PC-9 (cell line): ENCODE measurements around the gene MS4A6A.

ENCODE experiments used
- EZH2 ChIP-seq: fragments of 200-600 bp; sonication (generic); IDR thresholded peaks from 2 replicates; pipeline ENCODE4 v1.8.0; 2017; ENCODE audit warnings: antibody characterized with exemption, low read depth
- TF ChIP-seq, protein P1 (sequence below): fragments of 200-600 bp; sonication (generic); conservative IDR thresholded peaks from 2 replicates; pipeline ENCODE4 v1.6.1; 2017; ENCODE audit warnings: mixed run types, antibody characterized with exemption, mild to moderate bottlenecking, moderate library complexity

DNA sequence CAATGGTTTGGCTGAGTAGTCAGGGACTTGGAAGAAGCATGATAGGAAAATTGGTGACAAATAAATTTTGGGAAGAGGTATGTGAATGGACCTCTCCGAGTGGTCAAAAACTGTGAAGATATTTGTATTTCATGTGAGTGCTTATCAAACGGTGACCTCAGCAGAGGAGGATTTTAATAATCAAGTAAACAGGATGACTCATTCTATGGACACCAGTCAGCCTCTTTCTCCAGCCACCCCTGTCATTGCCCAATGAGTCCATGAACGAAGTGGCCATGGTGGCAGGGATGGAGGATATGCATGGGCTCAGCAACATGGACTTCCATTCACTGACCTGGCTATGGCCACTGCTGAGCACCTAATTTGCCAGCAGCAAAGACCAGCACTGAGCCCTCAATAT is 38.8 kb upstream of the MS4A6A start:
- no peak for TF ChIP-seq EZH2
- TF ChIP-seq, protein P1, sequence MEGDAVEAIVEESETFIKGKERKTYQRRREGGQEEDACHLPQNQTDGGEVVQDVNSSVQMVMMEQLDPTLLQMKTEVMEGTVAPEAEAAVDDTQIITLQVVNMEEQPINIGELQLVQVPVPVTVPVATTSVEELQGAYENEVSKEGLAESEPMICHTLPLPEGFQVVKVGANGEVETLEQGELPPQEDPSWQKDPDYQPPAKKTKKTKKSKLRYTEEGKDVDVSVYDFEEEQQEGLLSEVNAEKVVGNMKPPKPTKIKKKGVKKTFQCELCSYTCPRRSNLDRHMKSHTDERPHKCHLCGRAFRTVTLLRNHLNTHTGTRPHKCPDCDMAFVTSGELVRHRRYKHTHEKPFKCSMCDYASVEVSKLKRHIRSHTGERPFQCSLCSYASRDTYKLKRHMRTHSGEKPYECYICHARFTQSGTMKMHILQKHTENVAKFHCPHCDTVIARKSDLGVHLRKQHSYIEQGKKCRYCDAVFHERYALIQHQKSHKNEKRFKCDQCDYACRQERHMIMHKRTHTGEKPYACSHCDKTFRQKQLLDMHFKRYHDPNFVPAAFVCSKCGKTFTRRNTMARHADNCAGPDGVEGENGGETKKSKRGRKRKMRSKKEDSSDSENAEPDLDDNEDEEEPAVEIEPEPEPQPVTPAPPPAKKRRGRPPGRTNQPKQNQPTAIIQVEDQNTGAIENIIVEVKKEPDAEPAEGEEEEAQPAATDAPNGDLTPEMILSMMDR: no peak
